ENCODE measurements around the gene UBR2. TPM values are rescaled to one million over a fixed set of nuclear protein-coding genes. Genes with fewer than 3 reads are reported as not detected.
A peak's percentile ranks its signal among the peaks of the same experiment; 100 is the strongest.

The UBR2 gene
- total and polyA plus RNA-seq, 2 of the 4 experiments (the other 2 are of a cell fraction) = 7.7 to 32.3 TPM

DNA sequence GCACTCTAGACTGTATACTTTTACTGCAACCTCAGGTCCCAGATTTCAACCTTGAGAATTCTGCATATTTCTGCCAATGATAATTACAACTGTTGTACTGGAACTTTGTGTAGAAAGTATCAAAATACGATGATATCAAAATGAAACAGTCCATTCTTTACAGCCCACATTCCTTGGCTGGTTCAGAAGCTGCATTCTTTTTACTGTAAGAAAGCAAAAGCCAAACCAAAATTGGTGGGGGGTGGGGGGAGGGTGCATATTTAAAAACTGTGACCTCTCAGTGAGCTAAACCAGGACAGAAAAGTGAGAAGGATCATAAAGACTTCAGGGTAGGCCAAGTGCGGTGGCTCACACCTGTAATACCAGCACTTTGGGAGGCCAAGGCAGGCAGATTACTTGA lies 41.8 kb upstream of the UBR2 start:
- Histone ChIP-seq H3K14ac (replicated peaks; ENCODE audit: low read depth, low read length) (no peak overlapping the region), H2BK15ac (ENCODE audit: low read depth, low read length) (no peak overlapping the region), H3K23ac (ENCODE audit: low read depth, low read length) (no peak overlapping the region), H2BK5ac (ENCODE audit: low read depth, low read length, poor library complexity, severe bottlenecking) (no peak overlapping the region), H3K4me3 (ENCODE audit: insufficient read depth, low read depth, low read length) (no peak overlapping the region), H3K56ac (ENCODE audit: extremely low read depth, insufficient read depth, low read length) (no peak overlapping the region), H3K27me3 (ENCODE audit: control insufficient read depth, insufficient read depth, low read length) (no peaks in the 10 kb centered on the region), H2AK9ac (replicated peaks; ENCODE audit: low read depth, low read length, poor library complexity) (no peak overlapping the region), H4K5ac (ENCODE audit: low read depth, low read length) (no peak overlapping the region), H3K4ac (ENCODE audit: low read depth, low read length) (no peak overlapping the region), H3K4me1 (ENCODE audit: control insufficient read depth, insufficient read depth, low read length) (peaks cover 4% of the 10 kb centered on the region; the same call in 1 of the 2 replicates), H2AFZ (replicated peaks; ENCODE audit: low read length, poor library complexity) (no peak overlapping the region), H3K4me2 (ENCODE audit: low read depth, low read length) (no peak overlapping the region), H3K79me1 (ENCODE audit: low read depth in 1 of 2, low read length in 2 of 2) (no peaks in the 10 kb centered on the region), H3K9me3 (ENCODE audit: control insufficient read depth, insufficient read depth, low read length) (peaks cover 3% of the 10 kb centered on the region), H2BK20ac (ENCODE audit: low read depth, low read length) (no peak overlapping the region), H3K9ac (ENCODE audit: low read depth, low read length) (no peak overlapping the region), H3K36me3 (ENCODE audit: control insufficient read depth, insufficient read depth, low read length) (no peaks in the 10 kb centered on the region), H3K18ac (ENCODE audit: low read depth, low read length) (no peak overlapping the region), H4K91ac (ENCODE audit: insufficient read depth, low read depth, low read length) (no peak overlapping the region), H4K8ac (ENCODE audit: low read depth in 2 of 2, low read length in 2 of 2) (no peak overlapping the region), H3K9me1 (ENCODE audit: insufficient read depth, low read length) (peaks cover 7% of the 10 kb centered on the region), H2BK120ac (ENCODE audit: low read depth, low read length) (no peak overlapping the region), H4K20me1 (ENCODE audit: insufficient read depth, low read length) (no peaks in the 10 kb centered on the region), H2AK5ac (ENCODE audit: low read depth, low read length) (no peak overlapping the region), H3K27ac (ENCODE audit: insufficient read depth, low read length) (no peak overlapping the region)
- BruUV-seq (replicated peaks) = no TSS peak
- dilution Hi-C loops (cut with HindIII; ENCODE audit: low sequenced_read_pairs, unreplicated experiment) (no loop called here), in situ Hi-C loops (cut with MboI; ENCODE audit: low sequenced_read_pairs) (no loop called here), intact Hi-C loops (cut with micrococcal nuclease) (no loop called here)
- DNase-seq (peak; percentile 17), ATAC-seq (ENCODE audit: low read depth) (peak; percentile 62)
- CTCF ChIA-PET = no interaction called here
- POLR2A ChIA-PET (ENCODE audit: unreplicated experiment) = no interaction called here
- 67% methylated on average over 1 of the region's 2 CpGs; no CpG with 5 or more reads in 1 of the 2 experiments for WGBS, 2 experiments (ENCODE audit: extremely low coverage in 2 of 2, insufficient read length in 1 of 2)
- TF ChIP-seq NFE2L2 (IDR thresholded peaks at IDR 0.05; ENCODE audit: low read depth, low read length) = no peak
- TF ChIP-seq CHD1 (IDR thresholded peaks at IDR 0.05; ENCODE audit: low read depth, low read length) = no peak
- TF ChIP-seq, protein P1, sequence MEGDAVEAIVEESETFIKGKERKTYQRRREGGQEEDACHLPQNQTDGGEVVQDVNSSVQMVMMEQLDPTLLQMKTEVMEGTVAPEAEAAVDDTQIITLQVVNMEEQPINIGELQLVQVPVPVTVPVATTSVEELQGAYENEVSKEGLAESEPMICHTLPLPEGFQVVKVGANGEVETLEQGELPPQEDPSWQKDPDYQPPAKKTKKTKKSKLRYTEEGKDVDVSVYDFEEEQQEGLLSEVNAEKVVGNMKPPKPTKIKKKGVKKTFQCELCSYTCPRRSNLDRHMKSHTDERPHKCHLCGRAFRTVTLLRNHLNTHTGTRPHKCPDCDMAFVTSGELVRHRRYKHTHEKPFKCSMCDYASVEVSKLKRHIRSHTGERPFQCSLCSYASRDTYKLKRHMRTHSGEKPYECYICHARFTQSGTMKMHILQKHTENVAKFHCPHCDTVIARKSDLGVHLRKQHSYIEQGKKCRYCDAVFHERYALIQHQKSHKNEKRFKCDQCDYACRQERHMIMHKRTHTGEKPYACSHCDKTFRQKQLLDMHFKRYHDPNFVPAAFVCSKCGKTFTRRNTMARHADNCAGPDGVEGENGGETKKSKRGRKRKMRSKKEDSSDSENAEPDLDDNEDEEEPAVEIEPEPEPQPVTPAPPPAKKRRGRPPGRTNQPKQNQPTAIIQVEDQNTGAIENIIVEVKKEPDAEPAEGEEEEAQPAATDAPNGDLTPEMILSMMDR (conservative IDR thresholded peaks at IDR 0.05; ENCODE audit: low read depth, low read length) = no peak
- no peak for TF ChIP-seq RAD21 (IDR thresholded peaks at IDR 0.05; ENCODE audit: low read length)
- TF ChIP-seq CEBPB (IDR thresholded peaks at IDR 0.05; ENCODE audit: low read depth, low read length) = no peak
- no peak for TF ChIP-seq MAFK (IDR thresholded peaks at IDR 0.05; ENCODE audit: low read depth, low read length)
- TF ChIP-seq MXI1 (IDR thresholded peaks at IDR 0.05; ENCODE audit: borderline replicate concordance, low read depth, low read length) = no peak
- TF ChIP-seq RFX5 (IDR thresholded peaks at IDR 0.05; ENCODE audit: low read depth, low read length) = no peak
- TF ChIP-seq RCOR1 (IDR thresholded peaks at IDR 0.05; ENCODE audit: insufficient replicate concordance, low read length) = no peak
- TF ChIP-seq MAZ (IDR thresholded peaks at IDR 0.05; ENCODE audit: borderline replicate concordance, low read depth, low read length) = no peak
- TF ChIP-seq, protein P2, sequence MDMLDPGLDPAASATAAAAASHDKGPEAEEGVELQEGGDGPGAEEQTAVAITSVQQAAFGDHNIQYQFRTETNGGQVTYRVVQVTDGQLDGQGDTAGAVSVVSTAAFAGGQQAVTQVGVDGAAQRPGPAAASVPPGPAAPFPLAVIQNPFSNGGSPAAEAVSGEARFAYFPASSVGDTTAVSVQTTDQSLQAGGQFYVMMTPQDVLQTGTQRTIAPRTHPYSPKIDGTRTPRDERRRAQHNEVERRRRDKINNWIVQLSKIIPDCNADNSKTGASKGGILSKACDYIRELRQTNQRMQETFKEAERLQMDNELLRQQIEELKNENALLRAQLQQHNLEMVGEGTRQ (IDR thresholded peaks at IDR 0.05; ENCODE audit: low read depth, low read length) = no peak
- TF ChIP-seq BHLHE40 (IDR thresholded peaks at IDR 0.05; ENCODE audit: low read depth, low read length) = no peak
- no peak for TF ChIP-seq ELK1 (IDR thresholded peaks at IDR 0.05; ENCODE audit: borderline replicate concordance, low read depth, low read length)
- TF ChIP-seq FOS (IDR thresholded peaks at IDR 0.05; ENCODE audit: low read depth, low read length) = no peak
- TF ChIP-seq POLR2A (IDR thresholded peaks at IDR 0.05; ENCODE audit: low read depth, low read length) = no peak
- no peak for TF ChIP-seq SMC3 (IDR thresholded peaks at IDR 0.05; ENCODE audit: low read depth, low read length)
